WERI-Rb-1 (cell line): ENCODE results near the gene AMBRA1.

Source experiments
- DNase-seq: peaks from one replicate; pipeline ENCODE4 v3.0.0-alpha.2; 2020
- H3K27ac ChIP-seq: fragments of 250-450 bp; sonication (Bioruptor Pico); 2 replicates; pipeline ENCODE4 v1.5.1; 2020; ENCODE audit warnings: mild to moderate bottlenecking, moderate library complexity
- H3K27me3 ChIP-seq: fragments of 250-450 bp; sonication (Bioruptor Pico); 2 replicates; pipeline ENCODE4 v1.5.1; 2021; ENCODE audit warnings: mild to moderate bottlenecking, low read depth, moderate library complexity; ENCODE audit not compliant: insufficient read depth, severe bottlenecking
- H3K36me3 ChIP-seq: fragments of 250-450 bp; sonication (Bioruptor Pico); 2 replicates; pipeline ENCODE4 v1.5.1; 2020; ENCODE audit warnings: mild to moderate bottlenecking, moderate library complexity
- H3K4me3 ChIP-seq: 2 replicates; pipeline ENCODE4 v1.5.1; 2011; ENCODE audit warnings: low read depth, mild to moderate bottlenecking, control low read depth, low read length
- H3K9me3 ChIP-seq: fragments of 250-450 bp; sonication (Bioruptor Pico); 2 replicates; pipeline ENCODE4 v1.5.1; 2021; ENCODE audit warnings: mild to moderate bottlenecking, moderate library complexity; ENCODE audit not compliant: severe bottlenecking
- CTCF ChIP-seq: IDR thresholded peaks from 2 replicates; pipeline ENCODE4 v1.5.1; 2011; ENCODE audit warnings: low read depth, mild to moderate bottlenecking, control low read depth, inconsistent platforms, low read length

Gene AMBRA1

DNA sequence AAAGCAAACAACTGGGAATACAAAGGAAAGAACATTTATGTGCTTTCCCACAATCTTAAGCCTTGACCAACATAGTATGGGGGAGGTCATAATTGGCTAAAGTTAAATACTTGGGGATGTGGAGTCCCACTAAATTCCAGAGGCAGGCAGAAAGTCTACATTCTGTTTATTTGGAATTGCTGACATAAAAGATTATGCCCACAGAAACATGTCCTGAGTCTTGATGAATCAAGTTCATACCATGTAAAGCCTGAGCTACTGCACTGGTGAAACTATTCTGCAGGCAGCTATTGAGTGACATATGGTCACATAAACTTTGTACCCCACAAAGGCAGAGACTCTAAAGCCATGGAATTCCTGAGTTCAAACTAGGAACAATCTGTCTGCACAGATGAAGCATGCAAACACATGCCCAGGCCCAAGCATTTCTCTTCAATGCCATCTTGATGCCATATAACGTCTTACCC is 132.3 kb downstream of the AMBRA1 start:
- H3K4me3 ChIP-seq: no peak overlapping the region
- H3K27ac ChIP-seq: peak overlapping the region; percentile 53; the same call in 1 of the 2 replicates
- DNase-seq: no peak
- no peaks in the 10 kb centered on the region for H3K9me3 ChIP-seq
- TF ChIP-seq CTCF: no peak
- no peaks in the 10 kb centered on the region for H3K27me3 ChIP-seq
- no peaks in the 10 kb centered on the region for H3K36me3 ChIP-seq

- Histone ChIP-seq H3K27me3 (no peaks in the 10 kb centered on the region), H3K36me3 (no peaks in the 10 kb centered on the region), H3K4me3 (no peak overlapping the region), H3K27ac (peak overlapping the region; percentile 67), H3K9me3 (no peaks in the 10 kb centered on the region)
- no peak for TF ChIP-seq CTCF
- DNase-seq: no peak
These were observed 135.3 kb downstream of the AMBRA1 start for GRCh38 chr11:46458491-46458890.

DNA sequence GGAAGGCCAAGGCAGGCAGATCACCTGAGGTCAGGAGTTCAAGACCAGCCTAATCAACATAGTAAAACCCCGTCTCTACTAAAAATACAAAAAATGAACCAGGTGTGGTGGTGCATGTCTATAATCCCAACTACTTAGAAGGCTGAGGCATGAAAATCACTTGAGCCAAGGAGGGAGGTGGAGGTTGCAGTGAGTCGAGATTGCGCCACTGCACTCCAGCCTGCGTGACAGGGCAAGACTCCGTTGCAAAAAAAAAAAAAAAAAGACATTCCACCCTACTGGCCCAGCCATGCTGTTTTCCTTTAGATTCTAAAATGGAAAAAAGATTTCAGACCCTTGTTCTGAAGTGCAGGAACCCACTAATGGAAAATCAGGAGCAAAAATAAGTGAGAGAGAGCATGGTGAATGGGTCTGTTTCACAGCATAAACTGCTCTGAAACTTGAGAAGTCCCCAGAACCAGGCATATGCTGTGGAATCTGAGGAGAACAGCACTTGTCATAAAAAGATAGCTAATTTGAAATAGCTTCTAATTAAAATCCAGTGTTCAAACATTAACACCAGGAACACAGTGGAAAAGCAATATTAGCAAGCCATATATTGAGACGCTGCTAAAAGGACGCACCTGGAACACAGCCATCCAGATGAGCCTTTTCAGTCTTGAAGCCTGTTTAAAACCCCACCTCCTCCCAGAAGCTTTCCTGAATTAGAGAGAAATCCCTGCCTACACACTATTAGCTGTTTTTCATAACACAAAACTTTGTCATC is 136.0 kb downstream of the AMBRA1 start:
- Histone ChIP-seq H3K27ac (peak overlapping the region; percentile 67), H3K27me3 (no peaks in the 10 kb centered on the region), H3K36me3 (no peaks in the 10 kb centered on the region), H3K4me3 (no peak overlapping the region), H3K9me3 (no peaks in the 10 kb centered on the region)
- DNase-seq: peak; percentile 34
- TF ChIP-seq CTCF: no peak

- Histone ChIP-seq H3K4me3 (no peak overlapping the region), H3K27ac (peak overlapping the region; percentile 67), H3K36me3 (no peaks in the 10 kb centered on the region), H3K9me3 (no peaks in the 10 kb centered on the region), H3K27me3 (no peaks in the 10 kb centered on the region)
- no peak for TF ChIP-seq CTCF
- DNase-seq: peak; percentile 58
These were observed 136.8 kb downstream of the AMBRA1 start for GRCh38 chr11:46457021-46457420.

- Histone ChIP-seq H3K27me3 (no peaks in the 10 kb centered on the region), H3K9me3 (no peaks in the 10 kb centered on the region), H3K27ac (peak overlapping the region; percentile 67), H3K36me3 (no peaks in the 10 kb centered on the region), H3K4me3 (no peak overlapping the region)
- no peak for TF ChIP-seq CTCF
- peak; percentile 42 for DNase-seq
These were observed 137.4 kb downstream of the AMBRA1 start for GRCh38 chr11:46456269-46457001.
